Lower leg skin (tissue), 3 donors: ENCODE results near the gene CLTB.

Source experiments
- CTCF ChIP-seq, 3 donors: fragments of 450-650 bp; IDR thresholded peaks; one replicate each; pipeline ENCODE4 v1.5.1; 2016; ENCODE audit warnings: antibody characterized with exemption in 3 of 3, mild to moderate bottlenecking in 3 of 3, moderate library complexity in 2 of 3
- POLR2A ChIP-seq, 2 donors: fragments of 450-650 bp; IDR thresholded peaks; one replicate each; pipeline ENCODE4 v1.6.1; 2016 to 2017; ENCODE audit warnings: antibody characterized with exemption in 2 of 2, mild to moderate bottlenecking in 1 of 2, moderate library complexity in 1 of 2

DNA sequence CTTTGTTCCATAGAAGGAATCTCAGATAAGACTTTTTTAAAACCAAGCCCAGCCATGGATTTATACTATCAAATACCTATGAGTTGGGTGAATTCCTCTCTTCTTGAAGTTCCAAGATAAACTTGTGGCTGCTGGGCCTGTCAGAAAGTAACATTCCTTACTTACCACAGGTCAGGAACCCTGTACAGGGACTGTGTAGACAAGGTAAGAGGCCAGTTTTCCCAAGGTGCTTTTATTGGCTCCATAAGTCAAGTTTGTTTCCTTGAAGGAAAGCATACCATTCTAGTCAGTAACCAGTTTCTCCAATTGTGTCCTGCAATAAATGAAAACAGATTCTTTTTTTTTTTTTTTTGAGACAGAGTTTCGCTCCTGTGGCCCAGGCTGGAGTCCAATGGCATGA is 8.8 kb upstream of the CLTB start:
- no peak for TF ChIP-seq POLR2A (IDR thresholded peaks at IDR 0.05)
- no peak for TF ChIP-seq CTCF (IDR thresholded peaks at IDR 0.05)
